Upper lobe of left lung (tissue), 6 donors: Measurements from ENCODE around the gene CPLX1. TPM values are rescaled to one million over a fixed set of nuclear protein-coding genes. Genes with fewer than 3 reads are reported as not detected.
"Not testable (repeated sequence)": the region's sequence is repeated elsewhere in the genome, so short reads cannot be mapped to it uniquely, and the experiment has no call there.

Experiments used
- ATAC-seq, 2 donors: fragments of 200-7000 bp; cut with Tn5 transposase; one replicate each; pipeline ENCODE4 v1.9.1; 2022; ENCODE audit warnings: mild to moderate bottlenecking in 2 of 2, moderate library complexity in 2 of 2; ENCODE audit not compliant: low FRiP score in 2 of 2
- DNase-seq, 2 donors: peaks; one replicate each; pipeline ENCODE4 v3.0.0-alpha.2; 2019 to 2020
- H3K27ac ChIP-seq, 4 donors: fragments of 200-600 bp; sonication (generic); one replicate each; pipeline ENCODE4 v1.5.1; 2016 to 2019
- H3K27me3 ChIP-seq, 4 donors: fragments of 200-600 bp; sonication (generic); one replicate each; pipeline ENCODE4 v1.5.1; 2017 to 2019
- H3K36me3 ChIP-seq, 4 donors: fragments of 200-600 bp; sonication (generic); one replicate each; pipeline ENCODE4 v1.5.1; 2016 to 2019
- H3K4me1 ChIP-seq, 4 donors: fragments of 200-600 bp; sonication (generic); one replicate each; pipeline ENCODE4 v1.5.1; 2018 to 2019
- H3K4me3 ChIP-seq, 4 donors: fragments of 200-600 bp; sonication (generic); one replicate each; pipeline ENCODE4 v1.5.1; 2017 to 2019; ENCODE audit warnings: mild to moderate bottlenecking in 2 of 4, moderate library complexity in 1 of 4
- H3K9me3 ChIP-seq, 4 donors: fragments of 200-600 bp; sonication (generic); one replicate each; pipeline ENCODE4 v1.5.1; 2018 to 2019
- EP300 ChIP-seq, 4 donors: sonication (generic); formaldehyde crosslinking; IDR thresholded peaks; one replicate each; pipeline ENCODE4 v1.5.1; 2017; ENCODE audit warnings: antibody characterized with exemption in 4 of 4, control low read depth in 2 of 4
- POLR2A ChIP-seq, 4 donors: fragments of 450-650 bp; IDR thresholded peaks; one replicate each; pipeline ENCODE4 v1.5.1; 2016 to 2017; ENCODE audit warnings: antibody characterized with exemption in 4 of 4, mild to moderate bottlenecking in 2 of 4
- POLR2AphosphoS5 ChIP-seq, 2 donors: sonication (generic); formaldehyde crosslinking; IDR thresholded peaks; one replicate each; pipeline ENCODE4 v1.5.1; 2017; ENCODE audit warnings: antibody characterized with exemption in 2 of 2
- WGBS, 2 donors: methylation state at CpG; one replicate each; pipeline ENCODE4 v1.1.5; 2017 to 2018; 5-methylcytosine and 5-hydroxymethylcytosine counted together
- total RNA-seq, 6 donors: library from RNA; depleted of rRNA in 4 of 6; stranded (reverse); fragments of >200 nt in 4 of 6; gene quantifications; one replicate each; pipeline versions ENCODE4 v1.1.0 to v1.2.1, GENCODE V29; 2016 to 2021
- TF ChIP-seq, protein P1 (sequence below), 6 experiments: fragments of 450-650 bp in 4 of 6; fragments of 200-600 bp in 2 of 6; sonication (generic) in 2 of 6; IDR thresholded peaks; one replicate each; pipeline ENCODE4 v1.5.1; 2016 to 2019; ENCODE audit warnings: antibody characterized with exemption in 6 of 6
- donor health status: DM: no; HTN: no; CAD: no; lungs with moderate emphysema.
- donor health status: DM: no; HTN: yes; CAD: no; lungs with severe emphysema.

CPLX1 gene
- total RNA-seq, 6 donors from 2014 or later, result 0.61 to 4.2 (median 1.8) TPM

DNA sequence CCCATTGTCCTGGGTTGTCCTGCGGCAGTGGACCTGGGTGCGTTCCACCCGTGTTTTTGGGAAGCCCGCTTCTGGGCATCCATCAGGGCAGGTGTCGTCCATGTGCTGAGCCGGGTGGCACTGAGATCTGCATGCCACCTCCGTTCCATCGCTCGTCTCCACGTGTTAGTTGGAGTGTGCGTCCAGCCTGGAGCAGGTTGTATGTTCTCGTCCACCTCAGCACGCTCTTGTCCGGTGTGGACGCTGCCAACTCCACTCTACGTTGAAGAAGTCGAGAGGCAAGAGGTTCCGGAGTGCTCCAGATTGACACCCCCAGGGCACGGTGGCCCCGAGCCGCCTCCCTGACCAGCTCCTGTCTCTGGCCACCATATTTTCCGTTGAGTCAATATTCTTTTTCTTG lies 86.4 kb downstream of the CPLX1 start:
- no peaks in the 10 kb centered on the region for H3K27me3 ChIP-seq
- no peak overlapping the region for H3K27ac ChIP-seq
- WGBS, 2 donors, result 95 to 98% methylated on average over 20 to 22 of the region's 22 CpGs
- TF ChIP-seq EP300 (IDR thresholded peaks at IDR 0.05), result no peak
- TF ChIP-seq, protein P1, sequence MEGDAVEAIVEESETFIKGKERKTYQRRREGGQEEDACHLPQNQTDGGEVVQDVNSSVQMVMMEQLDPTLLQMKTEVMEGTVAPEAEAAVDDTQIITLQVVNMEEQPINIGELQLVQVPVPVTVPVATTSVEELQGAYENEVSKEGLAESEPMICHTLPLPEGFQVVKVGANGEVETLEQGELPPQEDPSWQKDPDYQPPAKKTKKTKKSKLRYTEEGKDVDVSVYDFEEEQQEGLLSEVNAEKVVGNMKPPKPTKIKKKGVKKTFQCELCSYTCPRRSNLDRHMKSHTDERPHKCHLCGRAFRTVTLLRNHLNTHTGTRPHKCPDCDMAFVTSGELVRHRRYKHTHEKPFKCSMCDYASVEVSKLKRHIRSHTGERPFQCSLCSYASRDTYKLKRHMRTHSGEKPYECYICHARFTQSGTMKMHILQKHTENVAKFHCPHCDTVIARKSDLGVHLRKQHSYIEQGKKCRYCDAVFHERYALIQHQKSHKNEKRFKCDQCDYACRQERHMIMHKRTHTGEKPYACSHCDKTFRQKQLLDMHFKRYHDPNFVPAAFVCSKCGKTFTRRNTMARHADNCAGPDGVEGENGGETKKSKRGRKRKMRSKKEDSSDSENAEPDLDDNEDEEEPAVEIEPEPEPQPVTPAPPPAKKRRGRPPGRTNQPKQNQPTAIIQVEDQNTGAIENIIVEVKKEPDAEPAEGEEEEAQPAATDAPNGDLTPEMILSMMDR (IDR thresholded peaks at IDR 0.05), result no peak
- no peak for TF ChIP-seq POLR2A (IDR thresholded peaks at IDR 0.05)
- no peak for TF ChIP-seq POLR2AphosphoS5 (IDR thresholded peaks at IDR 0.05)
- ATAC-seq, result no peak
- H3K36me3 ChIP-seq, result peaks cover 14 to 75% (median 57%) of the 10 kb centered on the region in 4 donors
- H3K4me3 ChIP-seq, result no peak overlapping the region
- H3K4me1 ChIP-seq, result no peaks in the 10 kb centered on the region
- H3K9me3 ChIP-seq, result no peaks in the 10 kb centered on the region
- DNase-seq, result peak in 1 of 2 donors; percentile 54

DNA sequence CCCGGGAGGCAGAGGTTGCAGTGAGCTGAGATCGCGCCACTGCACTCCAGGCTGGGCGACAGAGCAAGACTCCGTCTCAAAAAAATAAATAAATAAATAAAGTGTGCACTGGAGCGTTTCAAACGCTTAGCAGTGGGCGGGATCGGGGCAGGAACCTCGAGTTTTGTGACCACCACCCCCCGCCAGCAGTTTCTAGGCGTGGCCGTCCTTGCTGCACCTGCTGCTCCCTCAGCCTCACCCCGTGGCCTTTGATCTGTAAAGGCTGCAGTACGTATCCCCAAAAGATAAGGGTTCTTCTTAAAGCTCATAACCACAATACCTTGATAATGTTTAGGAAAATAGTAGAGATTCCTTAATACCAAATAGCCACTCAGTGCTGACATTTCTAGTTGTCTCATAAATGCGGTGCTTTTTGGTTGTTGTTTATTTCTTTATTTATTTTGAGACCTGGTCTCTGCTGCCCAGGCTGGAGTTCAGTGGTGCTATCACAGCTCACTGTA lies 87.1 kb downstream of the CPLX1 start:
- H3K27ac ChIP-seq, result no peak overlapping the region
- no peaks in the 10 kb centered on the region for H3K9me3 ChIP-seq
- no peak for TF ChIP-seq POLR2A (IDR thresholded peaks at IDR 0.05)
- TF ChIP-seq EP300 (IDR thresholded peaks at IDR 0.05), result no peak
- TF ChIP-seq, protein P1 (IDR thresholded peaks at IDR 0.05), result no peak
- ATAC-seq, result no peak
- 90 to 91% methylated on average over 16 of the region's 16 CpGs for WGBS, 2 donors
- peak in 1 of 2 donors; percentile 13 for DNase-seq
- H3K4me3 ChIP-seq, result no peak overlapping the region
- no peaks in the 10 kb centered on the region for H3K4me1 ChIP-seq
- peaks cover 21 to 75% (median 58%) of the 10 kb centered on the region in 4 donors for H3K36me3 ChIP-seq
- H3K27me3 ChIP-seq, result no peaks in the 10 kb centered on the region

DNA sequence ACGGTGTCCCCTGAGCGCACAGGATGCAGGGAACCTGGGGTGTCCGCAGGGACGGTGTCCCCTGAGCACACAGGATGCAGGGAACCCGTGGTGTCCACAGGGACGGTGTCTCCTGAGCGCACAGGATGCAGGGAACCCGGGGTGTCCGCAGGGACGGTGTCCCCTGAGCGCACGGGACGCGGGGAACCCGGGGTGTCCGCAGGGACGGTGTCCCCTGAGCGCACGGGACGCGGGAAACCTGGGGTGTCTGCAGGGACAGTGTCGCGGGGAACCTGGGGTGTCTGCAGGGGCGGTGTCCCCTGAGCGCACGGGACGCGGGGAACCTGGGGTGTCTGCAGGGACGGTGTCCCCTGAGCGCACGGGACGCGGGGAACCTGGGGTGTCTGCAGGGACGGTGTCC lies 89.4 kb downstream of the CPLX1 start:
- not testable (repeated sequence) for H3K4me1 ChIP-seq, H3K4me3 ChIP-seq, H3K9me3 ChIP-seq, ATAC-seq, H3K27me3 ChIP-seq, H3K27ac ChIP-seq
- WGBS, 2 donors, result 100% methylated on average over 4 to 12 of the region's 34 CpGs
- peak in 1 of 2 donors; percentile 54 for DNase-seq
- peaks cover 35 to 86% (median 74%) of the 10 kb centered on the region in 4 donors for H3K36me3 ChIP-seq

DNA sequence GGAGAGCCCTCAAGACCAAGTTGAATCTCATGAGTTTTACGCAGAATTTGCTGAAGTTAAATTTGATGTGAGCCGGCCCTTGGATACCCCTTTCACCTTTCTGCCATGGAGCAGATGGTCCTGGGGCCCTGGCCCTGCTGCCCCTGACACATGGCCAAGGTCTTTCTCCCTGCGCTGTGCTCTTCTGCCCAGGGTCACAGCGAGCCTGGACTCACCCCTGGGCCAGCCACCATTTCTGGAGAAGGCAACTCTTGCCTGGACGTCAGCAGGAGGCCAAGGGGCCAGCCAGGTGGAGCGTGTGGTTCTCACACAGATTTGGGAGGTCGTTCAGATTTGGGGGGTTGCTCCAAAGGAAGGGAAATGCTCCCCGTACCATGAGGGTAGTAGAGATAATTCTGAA lies 90.3 kb downstream of the CPLX1 start:
- no peak for ATAC-seq
- Histone ChIP-seq H3K9me3 (no peaks in the 10 kb centered on the region), H3K27me3 (no peaks in the 10 kb centered on the region), H3K4me1 (no peaks in the 10 kb centered on the region), H3K4me3 (no peak overlapping the region), H3K36me3 (peaks cover 35 to 87% (median 81%) of the 10 kb centered on the region in 4 donors), H3K27ac (no peak overlapping the region)
- DNase-seq, result peak in 1 of 2 donors; percentile 24
- no peak for TF ChIP-seq POLR2A (IDR thresholded peaks at IDR 0.05)
- WGBS, 2 donors, result 94 to 97% methylated on average over 8 of the region's 8 CpGs

Other genes with a start within 250 kb of the CPLX1 start
- not detected for gene TMEM271, start 249.8 kb downstream of the CPLX1 start, total RNA-seq
- 10 to 100 TPM in 3 of 6 donors, 1 to 10 TPM in 3; 4.2 to 28.3 (median 9.0) TPM for gene PDE6B, start 200.6 kb downstream of the CPLX1 start, total RNA-seq
- 100 to 1,000 TPM in 3 of 6 donors, 10 to 100 TPM in 3; 22.6 to 216 (median 106) TPM for gene ATP5ME, start 151.9 kb downstream of the CPLX1 start, total RNA-seq
- 10 to 100 TPM in 4 of 6 donors, 1 to 10 TPM in 2; 4.7 to 25.1 (median 17.1) TPM for gene MYL5, start 151.6 kb downstream of the CPLX1 start, total RNA-seq
- 10 to 100 TPM; 12.2 to 65.0 (median 32.3) TPM for gene SLC49A3, start 137.0 kb downstream of the CPLX1 start, total RNA-seq
- 100 to 1,000 TPM in 1 of 6 donors, 10 to 100 TPM in 5; 36.4 to 150 (median 41.0) TPM for gene PCGF3, start 120.3 kb downstream of the CPLX1 start, total RNA-seq
- gene GAK, start 106.2 kb upstream of the CPLX1 start, total RNA-seq, result 100 to 1,000 TPM; 116 to 380 (median 154) TPM
- gene TMEM175, start 106.3 kb upstream of the CPLX1 start, total RNA-seq, result 100 to 1,000 TPM in 1 of 6 donors, 10 to 100 TPM in 5; 24.6 to 126 (median 41.8) TPM
- 10 to 100 TPM; 10.7 to 36.7 (median 17.5) TPM for gene DGKQ, start 147.4 kb upstream of the CPLX1 start, total RNA-seq
- gene IDUA, start 160.9 kb upstream of the CPLX1 start, total RNA-seq, result 100 to 1,000 TPM in 1 of 6 donors, 10 to 100 TPM in 5; 13.5 to 152 (median 55.9) TPM
- 1 to 10 TPM in 1 of 6 donors, under 1 TPM in 5; 0.39 to 2.1 (median 0.68) TPM for gene SLC26A1, start 167.3 kb upstream of the CPLX1 start, total RNA-seq
- gene FGFRL1, start 185.5 kb upstream of the CPLX1 start, total RNA-seq, result 10 to 100 TPM; 21.0 to 32.4 (median 25.6) TPM